Stimulated activated CD4-positive, alpha-beta T cell treated with anti-CD3 and anti-CD28 coated beads, Interleukin-4, amount 100 ng/mL, for 48 hours (primary cell): Measurements from ENCODE around the gene RPS15A.
"Not testable (repeated sequence)": the region's sequence is repeated elsewhere in the genome, so short reads cannot be mapped to it uniquely, and the experiment has no call there.

Experiments
- DNase-seq, 2 donors: peaks; one replicate each; pipeline ENCODE4 v3.0.0-alpha.2; 2020; ENCODE audit warnings: low read depth in 2 of 2

The RPS15A gene

DNA sequence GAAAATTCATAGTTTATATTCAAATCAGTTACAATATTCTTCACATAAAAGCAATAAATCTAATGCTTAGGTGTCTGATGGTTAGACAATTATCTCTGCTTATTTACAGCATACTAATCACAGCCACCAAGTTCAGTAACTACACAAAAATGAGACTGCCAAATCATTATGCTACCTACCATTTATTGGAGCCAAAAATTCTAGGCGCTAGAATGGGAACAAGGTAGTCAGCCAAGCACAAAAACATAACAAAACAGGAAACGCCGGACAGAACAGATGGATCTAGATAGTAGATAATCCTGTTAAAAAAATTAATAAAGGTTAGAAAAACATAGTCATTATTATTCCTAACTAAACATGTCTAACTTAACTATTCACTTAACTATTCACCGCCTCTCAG, 7.6 kb upstream of the RPS15A start:
- no peak for DNase-seq

DNA sequence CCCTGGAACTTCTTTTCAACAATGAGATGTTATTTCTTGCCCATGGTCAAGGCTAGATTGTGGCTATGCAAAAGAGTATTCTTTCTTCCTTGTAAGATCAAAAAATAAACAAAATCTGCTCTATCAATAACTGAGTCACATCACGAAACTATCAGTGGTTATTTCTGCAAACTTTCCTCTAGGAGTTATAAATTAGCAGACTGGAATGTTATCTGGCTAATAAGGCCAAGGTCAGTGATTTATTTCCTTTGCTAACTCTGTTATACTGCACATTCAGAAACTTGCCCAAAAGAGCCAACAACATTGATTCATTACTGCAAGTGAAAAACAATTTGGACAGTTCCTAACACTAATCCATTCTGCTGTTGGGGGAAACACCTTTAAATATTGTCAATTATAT, 6.2 kb upstream of the RPS15A start:
- no peak for DNase-seq

DNA sequence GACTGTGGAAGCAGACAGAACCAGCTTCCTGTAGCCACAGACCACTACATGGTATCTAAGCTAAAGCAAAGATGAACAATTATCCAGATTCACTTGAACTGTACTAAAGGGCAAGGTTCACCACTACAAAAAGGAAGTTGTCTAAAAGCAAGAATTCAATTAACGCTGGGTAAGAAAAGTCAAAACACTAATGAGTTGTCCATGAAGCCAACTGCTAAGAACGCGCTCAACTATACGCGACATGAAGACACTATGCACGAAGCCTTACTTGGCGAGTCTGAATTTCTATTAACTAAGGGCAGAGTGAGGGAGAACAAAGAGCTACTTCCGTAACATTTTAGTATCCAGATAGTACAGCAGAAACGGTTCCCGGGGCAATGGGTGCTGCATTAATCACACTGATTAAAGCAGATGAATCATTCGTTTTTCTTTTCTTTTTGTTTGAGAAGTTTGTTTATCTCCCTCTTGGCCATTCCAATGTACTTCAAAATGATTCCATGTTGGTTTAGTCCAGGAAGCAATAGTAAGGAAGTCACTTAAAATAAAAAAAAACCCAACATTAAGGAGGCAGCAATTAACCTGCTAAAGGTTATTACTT, 2.8 kb upstream of the RPS15A start:
- no peak for DNase-seq

DNA sequence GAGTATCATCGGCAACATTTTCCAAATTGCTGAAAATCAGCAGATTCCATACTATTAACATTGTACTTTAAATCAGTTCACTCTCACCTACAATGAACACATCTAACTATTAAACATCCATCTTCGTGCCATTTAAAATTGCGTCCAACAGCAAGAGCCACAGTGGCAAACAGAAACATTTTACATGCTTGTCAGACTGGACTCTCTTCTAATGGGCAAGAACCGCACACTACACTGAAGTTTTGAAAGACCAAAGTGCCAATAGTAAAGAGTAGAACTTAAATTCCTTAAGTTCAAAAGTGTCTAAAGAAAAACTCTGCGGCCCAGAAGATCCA, 652 bp downstream of the RPS15A start:
- DNase-seq, result no peak

DNA sequence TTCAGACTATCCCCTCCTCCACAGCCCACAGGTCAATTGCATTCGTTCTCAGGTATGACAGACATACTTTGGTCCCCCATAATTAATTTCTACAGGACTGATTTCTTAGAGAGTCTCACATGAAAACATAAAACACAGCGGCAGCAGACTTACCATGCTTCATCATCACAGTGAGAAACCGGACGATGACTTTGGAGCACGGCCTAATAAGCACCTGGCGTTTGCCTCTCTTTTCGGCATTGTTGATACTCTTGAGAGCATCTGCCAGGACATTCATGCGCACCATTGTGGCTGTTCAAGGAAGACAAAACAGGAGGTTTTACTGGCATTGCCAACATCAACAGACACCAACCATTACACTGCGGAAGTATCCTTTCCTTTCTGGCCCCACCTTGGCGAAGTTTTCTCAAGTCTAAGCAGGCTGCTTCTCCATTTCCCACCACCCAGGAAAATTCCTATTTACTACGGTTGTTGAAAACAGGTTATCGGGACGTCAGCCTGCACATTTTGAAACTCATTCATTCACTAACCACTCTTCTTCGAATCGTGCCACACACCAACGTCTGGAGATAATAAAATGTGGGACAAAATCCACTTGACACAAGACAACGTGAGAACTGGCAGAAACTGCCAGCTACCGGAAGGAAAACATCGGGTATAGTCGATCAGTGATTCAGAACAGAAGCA, 1.2 kb downstream of the RPS15A start:
- no peak for DNase-seq

DNA sequence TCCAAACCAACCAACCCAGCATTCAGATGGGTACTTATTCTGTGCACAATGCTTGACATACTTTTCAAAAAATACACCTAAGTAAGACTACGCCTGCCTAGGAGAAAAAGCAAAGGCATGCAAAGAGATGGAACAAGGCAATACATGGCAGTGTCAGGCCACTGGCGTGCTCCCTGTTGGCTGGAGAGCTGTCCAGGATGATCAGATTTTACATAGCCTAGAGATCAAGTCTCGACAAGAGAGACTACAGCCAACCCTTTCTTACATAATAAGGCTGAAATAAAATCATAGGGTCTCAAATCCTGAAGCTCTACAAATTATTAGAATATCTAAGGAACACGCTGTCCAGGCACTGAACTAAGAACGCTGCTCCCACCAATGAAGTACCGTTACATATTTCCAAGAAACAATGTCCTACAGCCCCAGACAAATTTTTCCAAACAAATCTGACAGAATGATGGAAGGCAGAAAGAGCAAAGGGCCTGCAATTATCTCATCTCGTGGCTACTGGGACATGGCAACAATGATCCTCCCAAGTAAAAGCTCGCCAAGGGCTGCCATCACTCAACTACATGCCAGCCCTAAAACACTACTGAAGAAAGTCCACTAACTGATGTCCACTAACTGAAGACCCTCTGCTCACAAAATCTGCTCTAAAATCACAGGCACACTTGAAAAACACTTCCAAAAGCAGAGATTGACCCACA, 5.1 kb downstream of the RPS15A start:
- DNase-seq, result no peak

DNA sequence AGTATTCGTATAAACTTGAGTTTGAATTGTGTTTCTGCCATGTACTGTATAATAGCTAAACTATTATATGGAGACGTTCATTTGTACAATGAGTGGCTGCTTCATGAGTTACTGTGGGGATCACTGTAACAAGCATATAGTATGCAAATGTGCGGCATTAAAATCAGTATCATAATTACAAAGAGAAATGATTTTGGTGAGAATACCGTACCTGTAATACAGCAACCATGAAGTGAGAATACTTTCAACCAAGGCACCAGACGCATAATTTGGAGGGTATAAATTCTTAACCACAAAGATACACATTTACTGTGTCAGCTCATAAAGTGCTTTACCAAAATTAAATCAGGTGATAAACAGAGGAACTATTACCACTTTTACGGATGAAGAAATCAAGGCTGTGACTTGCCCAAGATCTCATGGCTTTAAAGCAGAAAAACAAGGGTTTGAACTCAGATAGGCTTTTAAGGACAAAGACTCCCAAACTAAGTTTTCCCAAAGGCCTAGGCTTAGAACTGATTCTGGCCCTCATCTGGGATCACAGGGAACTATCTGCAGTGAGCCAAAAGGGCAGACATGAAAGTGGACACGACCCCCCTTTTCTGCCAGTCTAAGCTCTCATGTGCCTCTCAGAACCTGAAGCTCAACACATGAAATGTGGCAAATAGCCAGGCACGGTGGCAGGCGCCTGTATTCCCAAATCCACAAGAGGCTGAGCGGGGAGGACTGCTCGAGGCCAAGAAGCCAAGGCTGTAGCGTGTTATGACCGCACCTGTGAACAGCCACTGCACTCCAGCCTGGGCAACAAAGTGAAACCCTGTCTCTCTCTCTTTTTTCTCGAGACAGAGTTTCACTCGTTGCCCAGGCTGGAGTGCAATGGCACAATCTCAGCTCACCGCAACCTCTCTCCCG, 6.4 kb downstream of the RPS15A start:
- no peak for DNase-seq

DNA sequence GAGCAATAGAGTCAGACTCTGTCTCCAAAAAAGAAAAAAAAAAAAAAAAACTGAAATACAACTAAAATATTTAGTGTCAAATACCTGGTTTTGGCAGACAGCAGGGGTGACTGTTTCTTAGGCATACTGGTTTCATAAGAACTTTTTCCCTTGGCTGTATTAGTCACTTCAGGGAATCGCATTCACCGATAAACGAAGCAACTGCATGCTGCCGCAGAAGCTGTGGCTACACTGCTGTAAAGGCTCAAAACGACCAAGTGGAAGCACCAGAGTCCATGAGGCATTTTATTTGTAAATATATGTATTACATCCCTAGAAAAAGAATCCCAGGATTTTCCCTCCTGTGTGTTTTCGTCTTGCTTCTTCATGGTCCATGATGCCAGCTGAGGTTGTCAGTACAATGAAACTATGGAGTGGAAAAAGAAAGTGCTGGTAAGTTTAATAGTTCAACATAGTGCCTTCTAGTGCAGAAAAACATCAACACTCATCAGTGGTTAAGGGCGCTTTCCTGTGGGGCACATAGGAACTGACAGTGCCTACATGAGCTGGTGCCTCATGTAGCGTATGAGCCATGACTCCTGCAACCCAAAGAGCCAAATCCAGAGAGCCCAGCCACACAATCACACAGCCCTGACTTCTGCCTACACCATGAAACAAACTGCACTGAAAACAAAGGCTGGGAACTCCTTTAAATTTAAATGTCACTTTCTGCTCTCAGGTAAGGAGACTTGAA, 7.3 kb downstream of the RPS15A start:
- DNase-seq, result no peak

DNA sequence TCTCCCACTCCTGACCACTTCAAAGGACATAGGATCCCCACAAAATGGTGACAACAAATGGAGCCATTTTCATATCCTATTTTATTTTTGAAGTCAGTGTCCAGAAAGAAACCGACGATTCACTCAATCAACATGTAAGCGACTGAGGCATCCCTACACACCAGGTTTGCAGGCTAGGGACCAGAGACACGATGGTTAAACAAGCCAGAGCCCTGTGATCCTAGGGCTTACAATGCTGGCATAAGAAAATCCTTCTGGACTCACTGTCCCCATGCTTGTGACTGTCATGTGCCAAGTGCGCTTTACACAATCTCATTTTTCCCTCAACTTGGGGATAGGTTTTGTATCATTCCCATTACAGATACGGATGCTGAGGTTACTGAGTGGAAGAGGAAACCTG, 8.9 kb downstream of the RPS15A start:
- DNase-seq, result not testable (repeated sequence)

DNA sequence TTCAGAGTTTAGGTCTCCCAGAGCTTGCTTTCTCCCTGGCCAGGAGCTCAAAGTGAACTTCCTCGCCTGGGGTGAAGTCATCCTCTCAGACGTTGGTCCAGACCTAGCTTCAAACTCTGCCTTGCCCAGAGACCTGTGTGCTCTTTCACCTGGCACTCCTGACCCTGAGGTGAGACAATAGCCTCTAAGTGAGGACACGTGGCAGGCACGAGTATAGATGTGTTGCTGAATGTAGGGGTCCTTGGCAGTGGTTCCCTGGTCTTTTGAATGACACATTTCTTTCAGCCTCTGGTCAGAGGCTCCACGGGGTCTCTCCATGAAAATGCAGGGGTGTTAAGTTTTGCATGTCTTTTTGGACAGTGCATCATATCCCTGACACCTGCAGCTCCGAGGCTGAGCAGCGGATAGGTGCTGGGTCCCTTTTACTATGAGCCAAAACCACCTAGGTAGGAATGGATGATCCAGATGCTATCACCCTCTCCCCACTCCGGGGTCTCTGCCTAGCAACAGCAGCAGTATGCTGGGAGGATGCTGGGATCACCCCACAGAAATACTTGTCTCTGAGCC, 9.6 kb downstream of the RPS15A start:
- not testable (repeated sequence) for DNase-seq

DNA sequence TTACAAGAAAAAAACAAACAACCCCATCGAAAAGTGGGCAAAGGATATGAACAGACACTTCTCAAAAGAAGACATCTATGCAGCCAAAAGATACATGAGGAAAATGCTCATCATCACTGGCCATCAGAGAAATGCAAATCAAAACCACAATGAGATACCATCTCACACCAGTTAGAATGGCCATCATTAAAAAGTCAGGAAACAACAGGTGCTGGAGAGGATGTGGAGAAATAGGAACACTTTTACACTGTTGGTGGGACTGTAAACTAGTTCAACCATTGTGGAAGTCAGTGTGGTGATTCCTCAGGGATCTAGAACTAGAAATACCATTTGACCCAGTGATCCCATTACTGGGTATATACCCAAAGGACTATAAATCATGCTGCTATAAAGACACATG, 12.5 kb downstream of the RPS15A start:
- DNase-seq, result not testable (repeated sequence)

DNA sequence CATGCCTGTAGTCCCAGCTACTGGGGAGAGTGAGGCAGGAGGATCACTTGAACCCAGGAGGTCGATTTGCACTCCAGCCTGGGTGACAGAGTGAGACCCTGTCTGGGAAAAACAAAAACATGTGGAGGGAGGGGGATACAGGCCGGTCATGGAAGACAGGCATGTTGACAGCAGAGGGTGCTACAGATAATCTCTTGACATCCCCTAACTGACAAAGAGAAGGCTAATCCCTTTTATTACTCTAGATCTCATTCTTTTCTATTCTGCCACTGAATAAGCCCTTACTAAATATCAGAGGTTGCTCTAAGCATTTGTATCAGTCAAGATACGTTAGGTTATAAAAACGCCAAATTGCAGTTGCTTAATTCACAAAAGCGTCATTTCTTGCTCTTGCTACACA, 13.8 kb downstream of the RPS15A start:
- not testable (repeated sequence) for DNase-seq

DNA sequence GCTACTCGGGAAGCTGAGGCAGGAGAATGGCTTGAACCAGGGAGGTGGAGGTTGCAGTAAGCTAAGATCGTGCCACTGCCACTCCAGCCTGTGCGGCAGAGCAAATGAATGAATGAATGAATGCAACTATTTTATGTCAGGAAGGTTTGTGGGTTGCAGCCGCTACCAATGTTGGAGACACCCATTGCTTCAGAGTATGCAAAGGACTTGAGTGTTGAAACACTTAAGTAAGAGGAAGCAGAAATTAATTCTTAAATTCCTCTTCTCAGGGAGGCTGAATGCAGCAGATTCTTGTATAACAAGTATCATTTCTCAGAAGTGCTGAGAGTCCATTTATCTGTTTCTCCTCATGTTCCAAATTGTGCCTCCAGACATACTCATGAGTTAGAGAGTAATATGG, 15.5 kb downstream of the RPS15A start:
- DNase-seq, result not testable (repeated sequence)

DNA sequence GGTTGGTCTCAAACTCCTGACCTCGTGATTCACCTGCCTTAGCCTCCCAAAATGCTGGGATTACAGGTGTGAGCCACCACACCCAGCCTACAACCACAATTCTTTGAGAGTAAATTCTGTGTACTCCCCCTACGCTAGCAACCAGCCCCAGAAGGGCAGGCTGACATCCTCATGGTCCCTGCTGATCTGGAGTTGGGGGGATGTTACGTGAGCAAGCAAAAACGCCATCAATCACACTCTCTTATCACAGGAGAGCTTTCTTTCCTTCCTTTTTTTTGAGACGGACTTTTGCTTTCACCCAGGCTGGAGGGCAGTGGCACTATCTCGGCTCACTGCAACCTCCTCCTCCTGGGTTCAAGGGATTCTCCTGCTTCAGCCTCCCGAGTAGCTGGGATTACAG, 18.0 kb downstream of the RPS15A start:
- DNase-seq, result not testable (repeated sequence)

DNA sequence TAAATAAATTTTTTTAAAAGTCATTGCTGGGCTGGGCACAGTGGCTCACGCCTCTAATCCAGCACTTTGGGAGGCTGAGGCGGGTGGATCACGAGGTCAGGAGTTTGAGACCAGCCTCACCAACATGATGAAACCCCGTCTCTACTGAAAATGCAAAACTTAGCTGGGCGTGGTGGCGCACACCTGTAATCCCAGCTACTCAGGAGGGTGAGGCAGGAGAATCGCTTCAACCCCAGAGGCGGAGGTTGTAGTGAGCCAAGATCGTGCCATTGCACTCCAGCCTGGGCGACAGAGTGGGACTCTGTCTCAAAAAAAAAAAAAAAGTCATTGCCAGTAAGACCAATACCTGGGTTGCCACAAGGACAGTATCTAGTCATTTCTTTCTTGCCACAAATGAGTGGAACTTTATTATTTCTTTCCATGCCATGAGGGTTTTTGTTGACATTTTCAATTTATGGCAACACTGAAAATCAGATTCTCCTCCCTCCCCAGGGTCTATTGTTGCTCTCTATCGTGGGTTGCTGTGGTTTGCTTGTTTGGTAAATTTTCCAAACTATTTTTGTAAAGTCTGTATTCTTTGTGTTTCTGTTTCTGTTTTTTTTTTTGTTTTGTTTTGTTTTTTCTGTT, 19.7 kb downstream of the RPS15A start:
- DNase-seq, result not testable (repeated sequence)

DNA sequence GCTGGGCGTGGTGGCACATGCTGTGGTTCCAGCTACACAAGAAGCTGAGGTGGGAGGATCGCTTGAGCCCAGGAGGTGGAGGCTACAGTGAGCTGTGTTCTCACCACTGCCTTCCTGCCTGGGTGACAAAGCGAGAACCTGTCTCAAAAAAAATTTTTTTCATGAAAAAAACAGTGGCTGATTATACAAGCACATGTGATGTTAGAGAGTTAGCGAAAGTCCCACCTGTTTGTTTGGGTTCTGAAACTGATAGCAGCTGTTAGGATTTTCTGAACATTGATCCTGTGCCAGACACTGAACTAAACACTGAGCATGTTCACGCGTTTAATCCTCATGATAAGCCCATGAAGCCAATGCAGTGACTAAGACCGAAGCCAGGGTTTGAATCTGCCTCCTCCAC, 22.9 kb downstream of the RPS15A start:
- not testable (repeated sequence) for DNase-seq

DNA sequence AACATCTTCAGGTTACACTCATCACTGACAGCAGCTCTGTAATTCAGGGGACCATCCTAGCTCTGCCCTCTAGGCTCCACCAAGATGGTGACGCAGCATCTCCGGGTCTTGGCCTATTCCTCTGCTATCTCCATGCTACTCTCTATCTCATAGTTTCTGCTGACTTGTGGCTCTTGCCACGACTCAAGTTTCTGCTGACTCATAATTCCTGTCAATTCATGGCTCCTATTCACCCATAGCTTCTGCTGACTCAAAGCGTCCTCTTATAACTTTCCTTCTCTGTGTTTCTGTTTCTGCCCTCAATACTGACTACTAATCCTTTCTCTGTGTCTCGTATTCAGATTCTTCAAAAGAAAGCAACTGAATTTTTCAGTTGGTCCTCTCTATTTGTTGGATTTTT, 27.4 kb downstream of the RPS15A start:
- not testable (repeated sequence) for DNase-seq

DNA sequence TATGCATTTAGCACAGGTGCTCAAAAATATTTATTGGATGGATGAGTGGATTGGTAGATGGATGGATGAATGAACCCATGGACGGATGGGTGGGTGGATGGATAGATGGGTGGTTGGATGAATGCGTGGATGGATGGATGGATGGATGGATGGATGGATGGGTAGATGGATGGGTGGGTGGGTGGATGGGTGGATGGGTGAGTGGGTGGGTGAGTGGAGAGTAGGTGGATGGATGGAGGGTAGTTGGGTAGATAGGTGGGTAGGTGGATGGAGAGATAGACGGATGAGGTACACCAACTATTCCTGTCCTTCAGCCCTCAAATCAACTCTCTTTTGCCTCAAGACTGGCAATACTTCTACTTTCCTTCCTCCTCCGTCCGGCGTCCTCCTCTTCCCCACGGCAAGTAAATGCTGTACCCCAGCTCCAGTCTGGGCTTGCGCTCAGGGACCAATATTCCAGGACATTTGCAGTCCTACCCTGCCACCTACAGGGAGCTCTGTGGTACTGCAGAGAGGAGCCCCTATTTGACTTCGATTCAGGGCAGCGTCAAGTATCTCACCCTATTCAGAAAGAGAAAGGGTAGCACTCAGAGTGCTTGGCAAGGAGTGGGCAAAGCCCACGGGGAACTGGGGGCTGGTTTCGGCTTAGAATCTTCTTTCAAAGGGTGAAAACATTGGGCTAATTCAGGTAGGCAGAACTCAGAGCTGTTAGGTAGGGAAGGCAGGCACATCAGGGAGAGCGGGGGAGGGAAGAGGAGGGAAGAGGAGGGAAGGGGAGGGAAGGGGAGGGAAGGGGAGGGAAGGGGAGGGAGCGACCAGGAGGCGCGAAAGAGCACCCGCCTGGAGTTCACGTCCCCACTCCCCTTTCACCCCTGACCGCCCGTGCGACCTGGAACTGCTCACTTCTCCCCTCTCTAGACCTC, 30.3 kb downstream of the RPS15A start:
- DNase-seq, result peak in 1 of 2 donors; percentile 23

DNA sequence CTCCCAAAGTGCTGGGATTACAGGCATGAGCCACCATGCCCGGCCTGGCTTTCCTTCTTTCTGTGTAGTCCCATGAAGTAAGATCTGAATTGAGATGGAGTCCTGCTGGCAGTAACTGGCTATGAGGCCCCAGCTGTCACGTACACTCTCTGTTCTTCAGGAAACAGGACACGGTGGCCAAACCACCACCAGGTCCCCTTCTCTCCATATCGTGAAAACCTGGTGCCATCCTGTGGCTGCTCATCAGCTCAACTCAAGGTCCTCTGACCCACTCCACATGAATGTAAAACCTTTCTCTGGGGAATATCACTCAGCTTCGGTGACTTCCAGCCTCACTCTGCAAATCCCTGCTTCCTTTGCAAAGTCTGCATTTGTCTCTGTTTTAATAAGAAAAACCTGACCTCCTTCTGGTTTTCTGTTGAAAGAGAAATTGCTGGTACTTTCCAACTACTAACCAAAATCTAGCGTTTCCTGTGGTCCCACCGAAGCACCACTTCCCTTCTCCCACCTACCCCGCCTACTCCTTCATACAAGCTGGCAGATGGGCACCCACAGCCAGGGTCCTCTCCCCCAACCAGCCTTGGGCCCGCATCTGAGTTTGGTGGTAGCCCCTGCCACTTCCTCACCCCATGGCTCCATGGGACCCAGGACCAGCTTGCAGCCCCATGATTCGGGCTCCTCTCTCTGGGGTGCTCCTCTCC, 32.0 kb downstream of the RPS15A start:
- DNase-seq, result not testable (repeated sequence)
